ENCODE measurements around the gene PRPH.
"Not testable (repeated sequence)": the region's sequence is repeated elsewhere in the genome, so short reads cannot be mapped to it uniquely, and the experiment has no call there.

PRPH gene

DNA sequence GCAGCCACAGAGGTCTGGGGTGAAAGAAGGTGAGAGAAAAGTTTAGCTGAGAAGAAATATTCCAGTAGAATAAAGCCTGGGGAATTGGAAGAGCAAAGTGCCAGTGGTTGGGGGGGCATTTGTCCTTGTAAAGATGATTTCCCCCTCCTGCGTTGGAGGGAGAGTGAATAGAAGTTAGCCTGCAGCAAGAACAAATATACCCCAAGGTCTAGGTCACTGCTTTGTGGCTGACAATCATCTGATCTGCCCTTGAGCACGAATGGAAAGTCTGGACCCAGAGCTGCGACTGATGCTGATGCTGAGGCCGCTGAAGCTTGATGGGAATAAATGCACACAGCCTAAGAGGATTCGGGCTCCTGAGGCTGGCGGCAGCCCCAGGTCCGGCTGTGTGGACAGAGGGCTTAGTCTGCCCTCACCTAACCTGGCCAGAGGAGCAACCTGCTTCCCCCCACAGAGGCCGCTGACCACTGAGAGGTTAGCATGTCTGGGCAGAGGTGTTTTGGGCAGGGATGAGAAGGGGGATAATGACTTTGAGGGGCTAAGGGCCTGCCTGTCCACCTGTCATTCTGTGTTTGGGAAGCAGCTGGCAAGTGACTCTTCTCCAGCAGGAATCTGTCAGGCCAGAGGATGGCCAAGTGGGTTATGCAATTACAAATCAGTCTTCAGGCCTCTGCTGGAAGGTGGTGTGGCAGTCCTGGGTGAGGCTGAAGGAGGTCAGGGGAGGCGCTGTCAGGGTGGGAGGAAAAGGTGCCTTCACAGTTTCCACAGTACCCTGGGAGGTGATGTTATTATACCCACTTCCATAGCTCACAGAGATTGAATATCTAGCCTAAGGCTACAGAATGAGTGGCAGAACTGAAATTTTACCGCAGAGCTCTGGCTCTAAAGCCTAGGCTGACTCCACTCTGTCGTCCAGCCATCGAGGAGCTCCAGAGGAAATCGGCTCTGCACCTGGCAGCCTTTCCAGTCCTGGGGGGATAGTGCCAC lies 18.4 kb upstream of the PRPH start:
- DNase-seq (ENCODE audit: low read depth): no peak

DNA sequence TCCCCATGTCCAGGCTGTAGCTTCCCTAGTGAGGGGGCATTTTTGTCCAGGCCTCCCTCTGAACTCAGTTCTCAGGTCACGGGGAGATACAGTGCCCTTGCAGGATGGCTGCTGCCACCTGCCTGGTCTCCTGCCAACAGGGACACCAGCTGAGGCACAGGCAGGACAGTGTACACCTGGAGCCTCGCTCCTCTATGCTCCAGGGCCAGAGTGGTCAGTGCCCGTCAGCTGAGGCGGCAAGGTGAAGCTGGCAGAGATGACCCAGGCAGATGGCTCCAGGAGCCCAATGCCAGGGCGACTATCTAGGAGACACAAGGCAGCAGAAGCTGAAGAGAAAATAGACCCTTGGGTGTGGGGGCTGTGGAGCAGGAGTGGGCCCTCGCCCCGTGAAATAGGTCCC lies 17.5 kb upstream of the PRPH start:
- DNase-seq (ENCODE audit: low read depth): no peak

DNA sequence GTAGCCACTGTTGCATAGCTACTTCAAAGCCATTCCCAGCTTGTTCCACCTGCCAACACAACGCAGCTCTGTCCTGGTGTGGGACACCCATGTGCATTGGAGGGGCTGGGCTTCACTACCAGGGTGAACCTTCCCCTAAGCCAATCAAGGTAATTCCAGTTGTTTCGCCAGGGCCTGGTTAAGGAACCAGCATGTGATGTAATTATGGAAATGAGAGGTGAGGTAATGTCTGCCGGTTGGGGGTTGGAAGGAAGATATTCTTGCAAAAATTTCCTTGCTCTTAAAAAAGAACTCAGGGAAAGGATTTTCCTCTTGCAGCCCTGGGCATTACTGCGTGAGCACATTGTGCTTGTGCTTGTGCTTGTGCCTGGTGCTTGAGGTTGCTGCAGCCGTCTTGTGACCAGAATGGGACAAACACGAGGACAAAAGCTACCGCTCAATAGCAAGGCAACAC lies 15.2 kb upstream of the PRPH start:
- DNase-seq (ENCODE audit: low read depth): no peak

DNA sequence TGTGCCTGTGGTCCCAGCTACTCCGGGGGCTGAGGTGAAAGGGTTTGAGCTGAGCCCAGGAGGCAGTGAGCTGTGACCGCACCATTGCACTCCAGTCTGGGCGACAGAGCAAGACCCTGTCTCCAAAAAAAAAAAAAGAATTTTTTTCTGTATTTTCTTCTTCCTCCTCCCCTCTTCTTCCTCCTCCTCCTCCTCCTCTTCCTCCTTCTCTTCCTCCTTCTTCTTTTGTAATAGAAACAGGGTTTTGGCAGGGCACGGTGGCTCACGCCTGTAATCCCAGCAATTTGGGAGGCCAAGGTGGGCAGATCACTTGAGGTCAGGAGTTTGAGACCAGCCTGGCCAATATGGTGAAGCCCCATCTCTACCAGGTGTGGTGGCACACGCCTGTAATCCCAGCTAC lies 14.4 kb upstream of the PRPH start:
- DNase-seq (ENCODE audit: low read depth): not testable (repeated sequence)

DNA sequence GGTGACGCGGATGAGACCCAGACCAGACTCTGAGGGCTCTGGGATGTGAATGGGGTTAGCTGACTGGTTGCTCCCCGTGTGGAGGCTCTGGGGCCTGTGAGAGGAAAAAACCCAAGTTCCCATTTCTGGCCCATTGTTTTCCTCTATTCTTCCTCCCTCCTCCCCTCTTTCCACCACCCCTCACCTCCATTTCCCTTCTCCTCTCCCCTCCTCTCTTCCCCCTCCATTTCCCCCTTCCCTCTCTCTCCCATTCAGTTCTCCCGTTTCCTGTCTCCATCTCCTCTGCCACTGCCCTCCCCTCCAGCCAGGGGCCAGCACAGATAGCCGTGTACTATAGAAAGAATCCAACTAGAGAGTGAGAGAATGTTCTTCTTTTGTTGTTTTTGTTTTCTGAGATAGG lies 12.6 kb upstream of the PRPH start:
- DNase-seq (ENCODE audit: low read depth): no peak

DNA sequence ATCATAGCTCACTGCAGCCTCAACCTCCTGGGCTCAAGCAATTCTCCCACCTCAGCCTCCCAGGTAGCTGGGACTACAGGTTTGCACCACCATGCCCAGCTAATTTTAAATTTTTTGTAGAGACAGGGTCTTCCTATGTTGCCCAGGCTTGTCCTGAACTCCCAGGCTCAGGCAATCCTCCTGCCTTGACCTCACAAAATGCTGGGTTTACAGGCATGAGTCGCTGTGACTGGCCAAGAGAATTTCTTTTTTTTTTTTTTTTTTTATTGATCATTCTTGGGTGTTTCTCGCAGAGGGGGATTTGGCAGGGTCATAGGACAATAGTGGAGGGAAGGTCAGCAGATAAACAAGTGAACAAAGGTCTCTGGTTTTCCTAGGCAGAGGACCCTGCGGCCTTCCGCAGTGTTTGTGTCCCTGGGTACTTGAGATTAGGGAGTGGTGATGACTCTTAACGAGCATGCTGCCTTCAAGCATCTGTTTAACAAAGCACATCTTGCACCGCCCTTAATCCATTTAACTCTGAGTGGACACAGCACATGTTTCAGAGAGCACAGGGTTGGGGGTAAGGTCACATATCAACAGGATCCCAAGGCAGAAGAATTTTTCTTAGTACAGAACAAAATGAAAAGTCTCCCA lies 12.1 kb upstream of the PRPH start:
- not testable (repeated sequence) for DNase-seq (ENCODE audit: low read depth)

DNA sequence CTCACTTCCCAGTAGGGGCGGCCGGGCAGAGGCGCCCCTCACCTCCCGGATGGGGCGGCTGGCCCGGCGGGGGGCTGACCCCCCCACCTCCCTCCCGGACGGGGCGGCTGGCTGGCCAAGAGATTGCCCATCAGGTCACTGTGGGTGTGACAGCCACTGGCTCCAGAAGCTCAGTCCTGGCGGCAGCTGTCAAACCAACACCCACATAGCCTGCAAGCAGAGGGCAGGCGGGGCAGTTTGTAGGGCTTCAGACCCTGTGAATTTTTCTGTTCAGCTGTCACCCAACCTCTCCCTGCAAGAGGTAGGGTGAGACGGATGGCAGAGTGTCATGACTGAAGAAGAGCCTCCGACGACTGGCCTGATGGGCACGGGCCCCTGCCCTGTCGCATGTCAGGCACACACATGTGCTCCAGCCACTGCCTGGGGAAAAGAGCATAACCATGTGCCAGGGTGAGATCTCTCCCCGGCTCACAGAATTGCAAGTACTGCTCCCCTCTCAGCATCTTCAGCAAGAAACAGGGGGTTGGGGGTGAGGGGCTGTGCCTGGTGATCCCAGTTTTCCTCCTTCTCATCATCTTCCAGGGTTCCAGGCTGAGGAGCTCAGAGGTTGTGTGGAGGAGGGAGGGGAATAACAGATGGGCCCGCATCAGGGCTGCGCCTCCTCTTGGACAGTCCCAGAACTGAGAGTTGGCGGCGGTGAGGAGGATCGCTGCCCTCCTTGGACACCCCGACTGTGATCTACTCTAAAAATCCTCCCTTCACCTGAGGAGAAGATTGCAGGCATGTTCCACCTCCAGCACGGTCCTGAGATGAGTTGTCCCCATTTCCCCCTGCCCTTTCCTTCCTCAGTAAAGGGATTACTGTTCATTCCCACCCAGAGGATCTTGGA lies 11.2 kb upstream of the PRPH start:
- DNase-seq (ENCODE audit: low read depth): no peak

DNA sequence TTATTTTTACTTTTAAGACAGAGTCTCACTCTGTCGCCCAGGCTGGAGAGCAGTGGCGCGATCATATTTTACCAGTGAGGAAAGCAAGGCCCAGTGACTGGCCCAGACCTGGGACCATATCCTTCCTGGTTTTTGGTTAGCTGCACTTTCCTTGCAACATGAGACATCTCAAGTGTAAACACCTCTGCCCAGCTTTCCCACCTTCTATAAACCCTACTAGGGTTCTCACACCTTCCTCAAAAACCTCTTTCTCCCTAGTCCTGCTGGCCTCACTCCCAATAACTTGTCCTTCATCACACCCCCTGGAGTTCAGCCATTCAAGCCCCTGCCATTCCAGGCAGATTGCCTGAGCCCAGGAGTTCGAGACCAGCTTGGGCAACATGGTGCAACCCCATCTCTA lies 10.3 kb upstream of the PRPH start:
- DNase-seq (ENCODE audit: low read depth): no peak

DNA sequence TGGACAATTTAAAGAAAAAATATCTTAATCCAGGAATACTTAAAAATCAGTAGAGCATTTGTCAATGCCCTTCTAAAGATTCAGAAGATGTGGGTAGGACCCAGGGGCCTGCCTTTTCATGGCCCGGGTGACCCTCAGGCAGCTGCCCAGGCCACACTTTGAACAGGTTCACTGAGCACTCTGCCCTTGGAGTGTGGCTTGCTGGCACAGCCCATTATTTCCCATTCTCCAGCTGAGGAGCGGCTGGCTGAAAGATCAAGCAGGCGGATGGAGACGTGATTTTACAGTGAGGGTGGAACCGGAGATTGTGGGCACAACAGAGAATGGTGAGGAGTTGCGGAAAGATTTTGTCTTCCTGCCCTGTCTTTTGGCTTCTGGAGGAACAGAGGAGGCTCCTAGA lies 7.1 kb upstream of the PRPH start:
- DNase-seq (ENCODE audit: low read depth): no peak

DNA sequence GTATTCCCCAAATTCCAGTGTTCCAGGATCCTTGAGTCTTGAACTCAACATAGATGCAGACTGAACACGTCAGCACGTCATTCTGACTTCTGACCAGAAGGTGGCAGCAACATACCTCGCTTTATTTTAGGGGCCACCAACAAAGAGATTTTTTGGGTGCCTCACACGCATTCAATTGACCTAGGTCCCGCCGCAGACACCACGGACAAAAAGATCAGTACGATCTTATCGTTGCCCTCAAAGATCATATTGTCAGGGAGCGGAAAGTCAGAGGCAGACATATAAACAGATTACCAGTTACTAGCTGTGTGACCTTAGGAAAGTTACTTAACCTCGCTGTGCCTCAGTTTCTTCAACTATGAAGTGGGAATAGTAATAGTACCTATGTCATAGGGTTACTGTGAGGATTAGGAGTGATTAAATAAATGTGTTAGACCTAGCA lies 6.5 kb upstream of the PRPH start:
- DNase-seq (ENCODE audit: low read depth): peak; percentile 52

DNA sequence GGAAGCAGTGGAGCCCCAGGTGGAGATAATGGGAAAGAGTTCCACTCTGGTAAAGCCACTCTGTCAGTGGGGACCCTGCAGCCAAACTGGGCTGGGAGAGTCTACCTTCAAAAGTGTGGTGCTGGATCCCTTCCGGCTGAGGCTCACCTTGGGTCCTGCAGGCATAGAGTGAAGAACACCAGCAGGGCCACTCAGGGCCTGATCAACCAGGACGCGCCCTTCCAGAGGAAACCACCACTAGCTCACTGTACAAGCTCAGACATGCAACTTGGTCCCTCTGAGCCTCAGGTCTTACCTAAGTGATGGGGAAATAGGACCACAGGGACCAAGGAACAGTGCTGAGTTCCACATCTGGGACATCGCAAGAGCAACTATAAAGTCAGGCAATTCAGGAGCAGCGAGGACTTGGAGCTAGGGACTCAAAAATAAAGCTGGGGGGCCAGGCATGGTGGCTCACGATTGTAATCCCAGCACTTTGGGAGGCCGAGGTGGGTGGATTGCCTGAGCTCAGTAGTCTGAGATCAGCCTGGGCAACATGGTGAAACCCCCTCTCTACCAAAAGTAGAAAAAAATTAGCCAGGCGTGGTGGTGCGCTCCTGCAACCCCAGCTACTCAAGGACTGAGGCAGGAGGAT lies 5.9 kb upstream of the PRPH start:
- no peak for DNase-seq (ENCODE audit: low read depth)

DNA sequence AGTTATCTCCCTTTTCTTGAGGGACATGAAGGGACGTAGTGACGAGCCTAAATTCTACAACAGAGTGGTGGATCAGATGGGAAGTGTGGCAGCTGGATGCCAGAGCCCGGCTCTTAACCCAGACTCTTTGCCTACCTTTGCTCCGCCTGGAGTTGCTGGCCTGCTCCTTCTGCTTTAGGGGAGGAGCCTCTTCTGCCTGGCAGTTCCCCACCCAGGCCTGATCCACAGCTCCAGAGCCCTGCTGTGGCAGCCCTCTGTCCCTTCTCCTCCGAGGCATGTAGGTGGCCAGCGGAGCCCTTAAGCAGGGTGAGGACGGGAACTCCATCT lies 2.3 kb upstream of the PRPH start:
- no peak for DNase-seq (ENCODE audit: low read depth)

DNA sequence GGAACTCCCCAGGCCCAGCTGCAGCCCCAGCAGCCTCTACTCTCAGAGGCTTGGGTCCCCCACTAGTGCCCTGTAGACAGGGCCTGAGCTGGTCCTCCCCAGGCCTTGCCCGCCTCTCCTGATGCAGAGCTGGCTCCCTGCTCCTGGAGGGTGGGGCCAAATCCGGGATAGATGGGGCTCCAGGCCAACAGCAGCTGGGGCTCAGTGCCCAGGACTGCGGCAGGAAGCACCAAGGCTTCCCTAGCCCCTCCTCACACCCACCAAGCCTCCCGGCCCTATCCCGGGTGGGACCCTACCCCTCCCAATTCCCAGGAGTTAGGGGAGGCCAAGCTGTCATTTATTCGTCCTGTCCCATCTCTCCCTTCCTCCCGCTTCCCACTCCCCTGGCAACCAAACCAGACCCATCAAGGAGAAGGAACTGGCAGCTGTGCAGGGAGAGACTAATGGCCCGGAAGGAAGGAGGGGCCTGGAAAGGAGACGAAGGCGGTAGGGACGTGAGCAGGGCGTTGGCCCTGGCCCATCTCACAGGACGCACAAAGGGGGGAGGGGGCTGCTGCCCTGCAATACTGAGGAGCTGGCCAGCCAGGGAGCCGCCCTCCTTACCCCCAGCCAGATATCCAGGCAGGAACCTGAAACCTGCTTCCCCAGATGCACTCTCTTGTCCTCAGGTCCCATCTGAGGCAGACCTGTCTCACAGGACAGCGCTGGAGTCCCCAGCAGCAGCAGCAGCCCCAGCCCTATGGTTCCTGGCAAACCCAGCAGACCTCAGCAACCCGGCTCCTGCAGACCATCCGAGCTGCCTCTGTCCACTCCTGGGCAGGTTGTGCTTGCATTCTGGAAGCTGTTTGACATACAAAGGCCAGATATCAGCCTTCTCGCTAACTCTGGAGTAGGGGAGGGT lies 1.6 kb upstream of the PRPH start:
- no peak for DNase-seq (ENCODE audit: low read depth)

DNA sequence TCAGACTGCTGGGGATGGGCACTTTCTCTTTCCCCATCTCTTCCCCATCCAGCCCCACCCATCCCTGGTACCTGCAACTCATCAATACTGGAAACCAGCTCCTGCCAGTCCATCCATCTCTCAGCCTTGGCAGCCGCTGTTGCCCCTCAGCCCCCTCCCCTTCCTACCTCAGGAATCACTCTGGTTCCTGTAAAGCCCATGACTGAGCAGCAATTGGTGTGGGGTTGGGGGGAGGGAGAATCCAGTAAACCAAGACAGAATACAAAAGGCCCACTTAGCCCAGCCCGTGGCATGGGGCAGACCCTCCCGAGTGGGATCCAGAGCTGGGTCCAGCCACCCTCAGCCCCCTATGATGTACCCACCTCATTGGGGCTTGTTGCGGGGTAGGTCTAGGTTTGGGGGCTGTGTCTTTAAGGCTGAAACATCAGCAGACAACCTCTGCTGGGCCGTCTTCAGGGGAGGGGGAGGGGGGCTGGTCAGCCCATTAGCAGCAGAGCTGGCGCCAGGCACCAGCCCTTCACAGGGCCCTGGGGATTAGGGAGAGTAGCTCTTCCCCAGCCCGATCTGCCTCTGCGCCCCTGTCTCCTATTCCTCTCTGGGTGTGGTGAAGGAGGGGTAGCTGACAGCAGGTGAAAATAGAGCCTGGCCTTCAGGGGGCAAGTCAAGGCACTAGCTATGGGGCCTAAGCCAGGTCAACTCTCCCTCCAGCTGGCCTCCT lies 702 bp upstream of the PRPH start:
- no peak for DNase-seq (ENCODE audit: low read depth)

DNA sequence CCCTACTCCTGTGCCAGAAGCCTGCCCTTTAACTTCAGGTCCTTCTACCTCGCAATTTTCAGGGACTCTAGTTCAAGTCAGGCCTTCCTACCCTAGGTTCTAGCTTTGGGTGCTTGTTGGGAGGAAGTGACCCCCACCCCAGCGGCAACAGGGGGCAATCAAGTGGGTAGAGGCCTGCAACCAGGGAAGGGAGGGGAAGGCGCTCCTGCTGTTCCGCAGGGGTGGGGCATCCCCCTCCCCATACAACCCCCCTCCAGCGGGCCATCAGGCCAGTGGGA lies 204 bp upstream of the PRPH start:
- no peak for DNase-seq (ENCODE audit: low read depth)

DNA sequence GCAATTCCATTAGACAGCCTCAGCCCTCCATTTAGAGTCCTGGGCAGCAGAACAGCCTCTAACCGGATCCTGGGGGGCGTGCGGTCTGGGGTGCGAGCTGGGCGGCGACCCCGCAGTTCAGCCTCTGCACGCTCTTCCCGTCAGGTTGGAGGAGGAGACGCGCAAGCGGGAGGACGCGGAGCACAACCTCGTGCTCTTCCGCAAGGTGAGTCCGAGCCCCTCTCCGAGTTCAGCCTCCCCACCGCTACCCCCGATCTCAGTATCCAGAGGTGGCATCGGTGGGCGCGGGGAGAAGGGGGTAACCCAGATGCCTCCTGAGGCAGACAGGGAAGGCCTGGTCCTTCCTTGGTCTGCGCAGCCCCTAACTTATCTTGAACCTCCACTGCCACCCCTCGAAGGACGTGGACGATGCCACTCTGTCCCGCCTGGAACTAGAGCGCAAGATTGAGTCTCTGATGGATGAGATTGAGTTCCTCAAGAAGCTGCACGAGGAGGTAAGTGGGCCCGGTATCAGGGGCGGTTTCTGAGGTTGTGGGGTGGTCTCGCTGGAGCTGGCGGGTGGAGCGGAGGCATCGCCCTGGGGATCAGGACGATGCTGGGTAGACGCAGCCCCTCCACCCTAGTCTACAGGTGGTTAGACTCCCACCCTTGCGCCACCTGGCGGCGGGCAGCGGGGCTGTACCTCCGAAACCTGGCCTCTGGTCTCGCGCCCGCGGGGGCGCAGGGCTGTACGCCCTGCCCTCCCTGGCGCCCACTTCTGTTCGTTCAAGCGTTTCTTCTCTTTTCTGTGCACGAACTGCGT lies 1.3 kb downstream of the PRPH start:
- DNase-seq (ENCODE audit: low read depth): peak; percentile 63

DNA sequence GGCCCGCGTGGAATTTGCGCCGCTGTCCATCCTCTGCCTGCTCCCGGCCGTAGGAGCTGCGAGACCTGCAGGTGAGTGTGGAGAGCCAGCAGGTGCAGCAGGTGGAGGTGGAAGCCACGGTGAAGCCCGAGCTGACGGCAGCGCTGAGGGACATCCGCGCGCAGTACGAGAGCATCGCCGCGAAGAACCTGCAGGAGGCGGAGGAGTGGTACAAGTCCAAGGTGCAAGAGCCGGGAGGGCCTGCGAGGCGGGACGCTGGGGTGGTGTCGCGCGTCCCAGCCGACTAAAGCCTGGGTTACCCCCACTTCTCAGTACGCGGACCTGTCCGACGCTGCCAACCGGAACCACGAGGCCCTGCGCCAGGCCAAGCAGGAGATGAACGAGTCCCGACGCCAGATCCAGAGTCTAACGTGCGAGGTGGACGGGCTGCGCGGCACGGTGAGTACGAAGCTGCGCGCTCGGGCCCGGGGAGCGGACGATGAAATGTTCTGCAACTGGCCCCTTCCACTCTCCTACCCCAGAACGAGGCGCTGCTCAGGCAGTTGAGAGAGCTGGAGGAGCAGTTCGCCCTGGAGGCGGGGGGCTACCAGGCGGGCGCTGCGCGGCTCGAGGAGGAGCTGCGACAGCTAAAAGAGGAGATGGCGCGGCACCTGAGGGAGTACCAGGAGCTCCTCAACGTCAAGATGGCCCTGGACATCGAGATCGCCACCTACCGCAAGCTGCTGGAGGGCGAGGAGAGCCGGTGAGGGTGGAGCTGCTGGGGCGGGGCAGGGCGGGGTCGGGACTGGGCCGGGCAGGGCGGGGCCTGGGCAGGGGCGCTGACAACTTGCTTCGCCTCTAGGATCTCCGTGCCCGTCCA lies 2.1 kb downstream of the PRPH start:
- DNase-seq (ENCODE audit: low read depth): peak; percentile 48

DNA sequence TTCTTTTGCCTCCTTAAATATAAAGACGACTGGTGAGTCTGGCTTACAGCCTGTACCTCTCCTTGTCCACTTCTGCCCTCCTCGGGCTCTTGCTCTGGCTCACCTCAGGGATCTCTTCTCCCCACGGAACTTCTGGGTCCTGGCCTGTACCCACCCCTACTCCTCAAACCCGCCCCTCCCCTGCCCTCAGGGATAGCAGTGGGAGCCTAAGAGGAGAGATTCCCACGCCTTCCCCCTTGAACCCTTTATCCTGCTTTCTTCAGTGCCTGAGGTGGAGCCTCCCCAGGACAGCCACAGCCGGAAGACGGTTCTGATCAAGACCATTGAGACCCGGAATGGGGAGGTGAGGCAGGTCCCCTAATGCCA lies 2.7 kb downstream of the PRPH start:
- DNase-seq (ENCODE audit: low read depth): no peak

DNA sequence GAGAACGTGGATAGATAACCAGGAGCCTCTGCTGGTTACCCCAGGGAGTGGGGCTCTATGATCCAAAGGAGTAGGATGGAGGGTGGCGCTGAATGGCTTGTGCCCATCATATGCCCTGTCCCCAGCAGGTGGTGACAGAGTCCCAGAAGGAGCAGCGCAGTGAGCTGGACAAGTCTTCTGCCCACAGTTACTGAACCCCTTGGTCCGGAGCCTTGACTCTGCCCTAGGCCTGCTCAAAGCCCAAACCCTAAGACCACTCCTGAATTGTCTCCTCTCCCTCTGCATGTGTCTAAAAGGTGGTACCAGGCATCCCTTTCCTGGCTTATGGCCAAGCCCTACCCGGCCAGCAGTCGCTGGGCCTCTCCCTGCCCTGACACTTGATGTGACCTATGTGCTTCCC lies 3.2 kb downstream of the PRPH start:
- no peak for DNase-seq (ENCODE audit: low read depth)
